IMR-90 (cell line): ENCODE data around the gene DBNL. TPM values are rescaled to one million over a fixed set of nuclear protein-coding genes. Genes with fewer than 3 reads are reported as not detected.

ENCODE experiments used
- ATAC-seq: fragments of 200-7000 bp; cut with Tn5 transposase; 2 replicates; pipeline ENCODE4 v1.9.1; 2020; ENCODE audit warnings: low read depth, mild to moderate bottlenecking, moderate library complexity
- BruUV-seq: library from RNA; stranded (reverse); fragments of 400-500 nt; replicated peaks from 2 replicates; lab custom pipeline; 2021; lab: Mats Ljungman, UMichigan
- CTCF ChIA-PET: fragments of 300-600 bp; formaldehyde crosslinking; extraction: SDS; loops from one replicate; lab custom pipeline; 2021; ENCODE audit warnings: antibody characterized with exemption; lab: Yijun Ruan, JAX
- POLR2A ChIA-PET: fragments of 300-600 bp; sonication (Branson Sonifier 250); formaldehyde crosslinking; loops from one replicate; lab custom pipeline; 2022; ENCODE audit warnings: antibody characterized with exemption; ENCODE audit not compliant: unreplicated experiment; lab: Charles Lee
- DNase-seq: peaks from one replicate; pipeline ENCODE4 v3.0.0; 2013
- H2AFZ ChIP-seq: replicated peaks from 2 replicates; pipeline ENCODE3; 2013; ENCODE audit warnings: low read length, mild to moderate bottlenecking; ENCODE audit not compliant: poor library complexity
- H2AK5ac ChIP-seq: 2 replicates; pipeline ENCODE4 v1.6.1; 2013; ENCODE audit warnings: low read depth, low read length, inconsistent platforms
- H2AK9ac ChIP-seq: replicated peaks from 2 replicates; pipeline ENCODE3; 2013; ENCODE audit warnings: mild to moderate bottlenecking, low read depth, low read length, moderate library complexity; ENCODE audit not compliant: poor library complexity
- H2BK120ac ChIP-seq: 2 replicates; pipeline ENCODE4 v1.6.1; 2013; ENCODE audit warnings: low read depth, low read length, inconsistent platforms
- H2BK15ac ChIP-seq: 3 replicates; pipeline ENCODE4 v1.6.1; 2013; ENCODE audit warnings: low read depth, low read length, inconsistent platforms
- H2BK20ac ChIP-seq: 2 replicates; pipeline ENCODE4 v1.6.1; 2013; ENCODE audit warnings: low read depth, mild to moderate bottlenecking, inconsistent platforms, low read length, moderate library complexity
- H2BK5ac ChIP-seq: 2 replicates; pipeline ENCODE4 v1.6.1; 2013; ENCODE audit warnings: mild to moderate bottlenecking, low read depth, low read length, inconsistent platforms; ENCODE audit not compliant: poor library complexity, severe bottlenecking
- H3K14ac ChIP-seq: replicated peaks from 2 replicates; pipeline ENCODE4 v1.6.1; 2013; ENCODE audit warnings: low read depth, low read length, inconsistent platforms
- H3K18ac ChIP-seq: 2 replicates; pipeline ENCODE4 v1.6.1; 2013; ENCODE audit warnings: low read depth, low read length, control low read depth
- H3K23ac ChIP-seq: 2 replicates; pipeline ENCODE4 v1.6.1; 2013; ENCODE audit warnings: low read depth, low read length, inconsistent platforms
- H3K27ac ChIP-seq: 2 replicates; pipeline ENCODE4 v1.5.1; 2013; ENCODE audit warnings: mild to moderate bottlenecking, control low read depth, low read length; ENCODE audit not compliant: insufficient read depth
- H3K27me3 ChIP-seq: 2 replicates; pipeline ENCODE4 v1.6.1; 2013; ENCODE audit warnings: low read length; ENCODE audit not compliant: control insufficient read depth, insufficient read depth
- H3K36me3 ChIP-seq: 2 replicates; pipeline ENCODE4 v1.6.1; 2013; ENCODE audit warnings: low read length, mixed read lengths; ENCODE audit not compliant: control insufficient read depth, insufficient read depth
- H3K4ac ChIP-seq: 2 replicates; pipeline ENCODE4 v1.6.1; 2013; ENCODE audit warnings: low read depth, low read length, inconsistent platforms
- H3K4me1 ChIP-seq: 2 replicates; pipeline ENCODE4 v1.6.1; 2013; ENCODE audit warnings: low read length, mixed read lengths; ENCODE audit not compliant: control insufficient read depth, insufficient read depth
- H3K4me2 ChIP-seq: 2 replicates; pipeline ENCODE4 v1.6.1; 2013; ENCODE audit warnings: low read depth, mild to moderate bottlenecking, control low read depth, low read length, moderate library complexity
- H3K4me3 ChIP-seq: 2 replicates; pipeline ENCODE4 v1.5.1; 2013; ENCODE audit warnings: low read depth, mild to moderate bottlenecking, control low read depth, low read length, moderate library complexity; ENCODE audit not compliant: insufficient read depth
- H3K56ac ChIP-seq: 2 replicates; pipeline ENCODE4 v1.6.1; 2013; ENCODE audit warnings: low read length, inconsistent platforms; ENCODE audit not compliant: insufficient read depth; ENCODE audit errors: extremely low read depth
- H3K79me1 ChIP-seq, 2 experiments: 2 replicates each; pipeline ENCODE4 v1.6.1; 2013; ENCODE audit warnings: low read length in 2 of 2, inconsistent platforms in 1 of 2, low read depth in 1 of 2
- H3K9ac ChIP-seq: 2 replicates; pipeline ENCODE4 v1.6.1; 2013; ENCODE audit warnings: low read depth, low read length, control low read depth
- H3K9me1 ChIP-seq: 2 replicates; pipeline ENCODE4 v1.6.1; 2013; ENCODE audit warnings: low read length, inconsistent platforms; ENCODE audit not compliant: insufficient read depth
- H3K9me3 ChIP-seq: 2 replicates; pipeline ENCODE4 v1.6.1; 2013; ENCODE audit warnings: low read length; ENCODE audit not compliant: control insufficient read depth, insufficient read depth
- H4K20me1 ChIP-seq: 2 replicates; pipeline ENCODE4 v1.6.1; 2013; ENCODE audit warnings: low read length, inconsistent platforms; ENCODE audit not compliant: insufficient read depth
- H4K5ac ChIP-seq: 2 replicates; pipeline ENCODE4 v1.6.1; 2013; ENCODE audit warnings: mild to moderate bottlenecking, low read depth, low read length, control low read depth
- H4K8ac ChIP-seq, 2 experiments: 2 replicates each; pipeline ENCODE4 v1.6.1; 2013; ENCODE audit warnings: low read depth in 2 of 2, low read length in 2 of 2, control low read depth in 1 of 2, inconsistent platforms in 1 of 2
- H4K91ac ChIP-seq: 2 replicates; pipeline ENCODE4 v1.6.1; 2013; ENCODE audit warnings: low read depth, low read length, inconsistent platforms; ENCODE audit not compliant: insufficient read depth
- CEBPB ChIP-seq: IDR thresholded peaks from 2 replicates; pipeline ENCODE4 v1.6.1; 2012; ENCODE audit warnings: low read depth, low read length, improper control_type of control experiment
- CHD1 ChIP-seq: IDR thresholded peaks from 2 replicates; pipeline ENCODE4 v1.6.1; 2012; ENCODE audit warnings: low read depth, low read length, improper control_type of control experiment
- ELK1 ChIP-seq: fragments of 150-350 bp; IDR thresholded peaks from 2 replicates; pipeline ENCODE4 v1.6.1; 2016; ENCODE audit warnings: low read depth, mild to moderate bottlenecking, low read length, moderate library complexity, borderline replicate concordance
- MXI1 ChIP-seq: IDR thresholded peaks from 2 replicates; pipeline ENCODE4 v1.6.1; 2012; ENCODE audit warnings: low read depth, mild to moderate bottlenecking, low read length, moderate library complexity, borderline replicate concordance
- POLR2A ChIP-seq: IDR thresholded peaks from 2 replicates; pipeline ENCODE4 v1.6.1; 2012; ENCODE audit warnings: mild to moderate bottlenecking, low read depth, low read length
- USF2 ChIP-seq: fragments of 150-350 bp; IDR thresholded peaks from 2 replicates; pipeline ENCODE4 v1.6.1; 2017; ENCODE audit warnings: mild to moderate bottlenecking, antibody characterized with exemption, low read length, low read depth
- whole genome bisulfite sequencing, 2 experiments: methylation state at CpG; one replicate each; pipeline versions ENCODE4 v1.1.5 to v1.1.7; 2013; ENCODE audit warnings: missing lambda C conversion rate in 2 of 2; ENCODE audit not compliant: insufficient read length in 1 of 2; ENCODE audit errors: extremely low coverage in 2 of 2; 5-methylcytosine and 5-hydroxymethylcytosine counted together
- dilution Hi-C: fragments of 300-500 bp; cut with HindIII; formaldehyde crosslinking; loops from one replicate; pipeline ENCODE4 v1.14.3; 2018; ENCODE audit warnings: low sequenced_read_pairs; ENCODE audit not compliant: unreplicated experiment
- in situ Hi-C: fragments of 300-500 bp; cut with MboI; formaldehyde crosslinking; loops from 3 replicates; pipeline ENCODE4 v1.14.3; 2019; ENCODE audit warnings: low sequenced_read_pairs, inconsistent platforms, mixed read lengths
- intact Hi-C: fragments of 100-400 bp; cut with micrococcal nuclease; formaldehyde crosslinking; loops from 2 replicates; pipeline ENCODE4 v1.10.0; 2022
- polyA plus RNA-seq, 3 experiments: library from polyadenylated mRNA; depleted of rRNA; stranded (reverse); fragments of >200 nt; gene quantifications; 2 replicates each; pipeline ENCODE4 v1.2.3, GENCODE V29; 2012; ENCODE audit warnings: low replicate concordance in 1 of 3
- total RNA-seq: library from RNA; depleted of rRNA; stranded (reverse); fragments of >200 nt; gene quantifications from 2 replicates; pipeline ENCODE4 v1.2.3, GENCODE V29; 2012

The DBNL gene
- total and polyA plus RNA-seq, 2 of the 4 experiments (the other 2 are of a cell fraction), result 157 to 179 TPM

- Histone ChIP-seq H4K5ac (no peak overlapping the region), H2BK120ac (no peak overlapping the region), H2BK5ac (no peak overlapping the region), H3K27ac (no peak overlapping the region), H4K20me1 (peaks cover 54% of the 10 kb centered on the region), H3K14ac (no peak overlapping the region), H2AFZ (no peak overlapping the region), H3K18ac (no peak overlapping the region), H2AK5ac (no peak overlapping the region), H3K4ac (no peak overlapping the region), H3K27me3 (no peaks in the 10 kb centered on the region), H4K91ac (no peak overlapping the region), H3K9ac (no peak overlapping the region), H3K9me3 (no peaks in the 10 kb centered on the region), H3K79me1 (peaks cover 44 to 71% of the 10 kb centered on the region in 2 experiments), H3K4me3 (no peak overlapping the region), H3K4me1 (peaks cover 1% of the 10 kb centered on the region; the same call in 1 of the 2 replicates), H2BK20ac (no peak overlapping the region), H3K4me2 (no peak overlapping the region), H2AK9ac (peak overlapping the region; percentile 72), H2BK15ac (no peak overlapping the region), H3K9me1 (peaks cover 23% of the 10 kb centered on the region), H3K56ac (no peak overlapping the region), H4K8ac (no peak overlapping the region), H3K36me3 (peaks cover 46% of the 10 kb centered on the region), H3K23ac (no peak overlapping the region)
- ATAC-seq (no peak), DNase-seq (no peak)
- CTCF ChIA-PET, result no interaction called here
- dilution Hi-C loops (no loop called here), intact Hi-C loops (no loop called here), in situ Hi-C loops (no loop called here)
- no peak for TF ChIP-seq ELK1
- TF ChIP-seq CHD1, result no peak
- TF ChIP-seq MXI1, result no peak
- no peak for TF ChIP-seq POLR2A
- TF ChIP-seq USF2, result no peak
- no peak for TF ChIP-seq CEBPB
- POLR2A ChIA-PET, result no interaction called here
- no TSS peak for BruUV-seq
- WGBS, 2 experiments, result 100% methylated on average over 3 of the region's 8 CpGs; no CpG with 5 or more reads in 1 of the 2 experiments
These were observed 6.5 kb downstream of the DBNL start for GRCh38 chr7:44050915-44051560.
